Nephron (organoid): ENCODE data around the gene KLHL22.

Experiments used
- H3K27ac Mint-ChIP-seq, 3 experiments: 2 replicates each; pipeline ENCODE4 v1.8.0; 2020; ENCODE audit warnings: mixed read lengths in 3 of 3, mild to moderate bottlenecking in 2 of 3, moderate library complexity in 1 of 3
- H3K27me3 Mint-ChIP-seq: 2 replicates; pipeline ENCODE4 v1.8.0; 2021; ENCODE audit warnings: low read depth, mild to moderate bottlenecking, moderate library complexity, mixed read lengths
- H3K36me3 Mint-ChIP-seq: 2 replicates; pipeline ENCODE4 v1.8.0; 2020; ENCODE audit warnings: low read depth, mixed read lengths
- H3K4me1 Mint-ChIP-seq: 2 replicates; pipeline ENCODE4 v1.8.0; 2020; ENCODE audit warnings: mixed read lengths
- H3K4me3 Mint-ChIP-seq, 3 experiments: 2 replicates each; pipeline ENCODE4 v1.8.0; 2020; ENCODE audit warnings: mild to moderate bottlenecking in 3 of 3, mixed read lengths in 3 of 3, moderate library complexity in 2 of 3
- H3K9me3 Mint-ChIP-seq: 2 replicates; pipeline ENCODE4 v1.8.0; 2020; ENCODE audit warnings: mixed read lengths
- CTCF ChIP-seq, 3 experiments: fragments of 200-600 bp; sonication (generic); IDR thresholded peaks; one replicate each; pipeline ENCODE4 v1.5.0; 2021; ENCODE audit warnings: antibody characterized with exemption in 3 of 3; ENCODE audit not compliant: unreplicated experiment in 3 of 3

Gene KLHL22

DNA sequence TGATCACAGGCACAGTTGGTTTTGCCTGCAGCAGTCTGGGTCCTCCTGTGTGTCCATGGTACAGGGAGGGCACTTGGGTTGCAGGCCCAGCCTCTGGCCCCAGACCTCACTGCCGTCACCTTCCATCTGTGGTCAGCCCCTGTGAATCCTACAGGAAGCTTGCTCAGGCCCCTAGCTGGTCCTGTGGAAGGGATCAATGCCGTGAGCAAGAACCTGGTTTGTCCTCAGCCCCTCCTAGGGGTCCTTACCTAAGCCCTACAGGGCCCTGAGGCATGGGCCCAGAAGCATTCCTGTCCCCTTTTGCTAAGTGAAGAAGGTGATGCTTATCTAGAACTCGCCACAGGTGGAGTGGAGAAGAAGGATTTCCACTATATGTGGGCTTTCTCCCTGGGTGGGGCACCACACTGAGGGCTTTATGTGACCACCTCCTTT, 41.7 kb upstream of the KLHL22 start:
- Mint-ChIP-seq H3K4me3 (no peak overlapping the region), H3K36me3 (peaks cover 58% of the 10 kb centered on the region), H3K27me3 (no peaks in the 10 kb centered on the region), H3K27ac (peak overlapping the region in 1 of 3 experiments; percentile 17), H3K4me1 (peaks cover 24% of the 10 kb centered on the region), H3K9me3 (no peaks in the 10 kb centered on the region)
- no peak for TF ChIP-seq CTCF (IDR thresholded peaks at IDR 0.05; ENCODE audit: unreplicated experiment in 3 of 3)

- peak overlapping the region; percentile 33 to 86 (median 69) for H3K27ac Mint-ChIP-seq
- H3K27me3 Mint-ChIP-seq: no peaks in the 10 kb centered on the region
- TF ChIP-seq CTCF (IDR thresholded peaks at IDR 0.05; ENCODE audit: unreplicated experiment in 3 of 3): no peak
- no peaks in the 10 kb centered on the region for H3K9me3 Mint-ChIP-seq
- H3K4me1 Mint-ChIP-seq: peaks cover 30% of the 10 kb centered on the region
- peaks cover 53% of the 10 kb centered on the region for H3K36me3 Mint-ChIP-seq
- H3K4me3 Mint-ChIP-seq: no peak overlapping the region
Observed at GRCh38 chr22:20536590-20537324, 41.2 kb upstream of the KLHL22 start.

- TF ChIP-seq CTCF (IDR thresholded peaks at IDR 0.05; ENCODE audit: unreplicated experiment in 3 of 3): no peak
- H3K36me3 Mint-ChIP-seq: peaks cover 31% of the 10 kb centered on the region
- peak overlapping the region; percentile 71 to 93 (median 87) for H3K27ac Mint-ChIP-seq
- H3K4me1 Mint-ChIP-seq: peaks cover 50% of the 10 kb centered on the region
- no peaks in the 10 kb centered on the region for H3K27me3 Mint-ChIP-seq
- no peak overlapping the region for H3K4me3 Mint-ChIP-seq
- no peaks in the 10 kb centered on the region for H3K9me3 Mint-ChIP-seq
Observed at GRCh38 chr22:20533879-20534265, 38.3 kb upstream of the KLHL22 start.

- Mint-ChIP-seq H3K27me3 (no peaks in the 10 kb centered on the region), H3K4me1 (peaks cover 50% of the 10 kb centered on the region)
Observed at GRCh38 chr22:20533095-20533878, 37.7 kb upstream of the KLHL22 start.

DNA sequence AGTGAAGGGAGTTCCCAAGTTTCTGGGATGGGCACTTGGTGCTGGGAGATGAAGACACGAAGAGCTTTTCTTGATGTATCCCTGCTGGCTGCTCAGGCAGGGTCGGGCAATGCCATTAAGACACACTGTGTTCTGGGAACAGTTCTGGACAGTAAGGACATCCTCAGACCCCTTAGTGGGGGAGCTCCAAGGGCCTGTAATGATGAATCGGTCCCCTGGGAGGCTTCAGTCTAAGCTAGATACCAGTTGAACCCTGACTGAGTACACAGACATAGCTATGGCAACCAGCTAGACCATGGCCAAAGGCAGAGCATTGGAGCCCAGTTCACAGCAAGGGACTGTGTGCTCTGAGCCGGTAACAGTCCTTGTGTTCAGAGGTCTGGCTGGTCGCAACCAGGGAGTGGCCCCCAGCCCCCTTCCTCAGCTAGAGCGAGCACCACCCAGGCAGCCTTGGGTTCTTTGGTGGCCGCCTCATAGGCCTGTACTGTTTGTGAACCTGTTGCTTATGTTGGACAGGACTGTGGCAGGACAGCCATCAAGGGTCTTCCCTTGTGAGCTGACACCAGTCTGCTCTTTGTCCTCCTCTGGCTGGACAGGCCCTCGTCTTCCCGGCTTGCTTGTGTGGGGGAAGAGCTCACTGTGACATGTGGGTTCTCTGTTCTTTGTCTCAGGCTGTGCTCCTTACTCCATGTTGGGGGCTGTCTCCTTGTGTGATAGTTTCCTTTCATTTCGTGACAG, 36.8 kb upstream of the KLHL22 start:
- Mint-ChIP-seq H3K4me1 (peaks cover 50% of the 10 kb centered on the region), H3K36me3 (peaks cover 33% of the 10 kb centered on the region), H3K27ac (peak overlapping the region; percentile 71 to 93 (median 87)), H3K27me3 (no peaks in the 10 kb centered on the region), H3K9me3 (no peaks in the 10 kb centered on the region), H3K4me3 (no peak overlapping the region)
- TF ChIP-seq CTCF (IDR thresholded peaks at IDR 0.05; ENCODE audit: unreplicated experiment in 3 of 3): no peak

More at GRCh38 chr22:20533095-20533878, 37.7 kb upstream of the KLHL22 start:
- Mint-ChIP-seq H3K9me3 (no peaks in the 10 kb centered on the region), H3K36me3 (peaks cover 31% of the 10 kb centered on the region), H3K27ac (peak overlapping the region; percentile 71 to 93 (median 87)), H3K4me3 (no peak overlapping the region)
- TF ChIP-seq CTCF (IDR thresholded peaks at IDR 0.05; ENCODE audit: unreplicated experiment in 3 of 3): no peak
